Liver (tissue), 9 donors: Measurements from ENCODE around the gene VPS26C. TPM values are rescaled to one million over a fixed set of nuclear protein-coding genes. Genes with fewer than 3 reads are reported as not detected.

Experiments
- DNase-seq: peaks from one replicate; pipeline ENCODE4 v3.0.0-alpha.2; 2017; ENCODE audit warnings: low spot score
- H3K27ac ChIP-seq, 2 donors: one replicate each; pipeline ENCODE4 v1.7.0; 2013; ENCODE audit warnings: inconsistent platforms in 2 of 2, low read length in 2 of 2, control low read depth in 1 of 2, low read depth in 1 of 2, mild to moderate bottlenecking in 1 of 2
- H3K27me3 ChIP-seq, 4 donors: one replicate each; pipeline versions ENCODE4 v1.6.1 to v1.7.0; 2013; ENCODE audit warnings: low read length in 3 of 4, inconsistent platforms in 1 of 4, mild to moderate bottlenecking in 1 of 4, moderate library complexity in 1 of 4; ENCODE audit not compliant: control insufficient read depth in 4 of 4, insufficient read depth in 4 of 4
- H3K36me3 ChIP-seq, 4 donors: one replicate each; pipeline versions ENCODE4 v1.6.1 to v1.7.0; 2013; ENCODE audit warnings: low read length in 3 of 4, mild to moderate bottlenecking in 3 of 4, low read depth in 1 of 4, moderate library complexity in 1 of 4; ENCODE audit not compliant: control insufficient read depth in 4 of 4, insufficient read depth in 3 of 4
- H3K4me1 ChIP-seq, 4 donors: one replicate each; pipeline versions ENCODE4 v1.6.1 to v1.7.0; 2013; ENCODE audit warnings: low read length in 3 of 4, mild to moderate bottlenecking in 3 of 4, moderate library complexity in 1 of 4; ENCODE audit not compliant: control insufficient read depth in 4 of 4, insufficient read depth in 4 of 4
- H3K4me3 ChIP-seq, 3 donors: one replicate each; pipeline versions ENCODE4 v1.6.1 to v1.7.0; 2013; ENCODE audit warnings: low read length in 3 of 3, control low read depth in 1 of 3, low read depth in 1 of 3, mild to moderate bottlenecking in 1 of 3
- H3K9ac ChIP-seq, 2 donors: one replicate each; pipeline ENCODE4 v1.7.0; 2013; ENCODE audit warnings: low read length in 2 of 2, mild to moderate bottlenecking in 2 of 2, moderate library complexity in 2 of 2, control low read depth in 1 of 2, low read depth in 1 of 2
- H3K9me3 ChIP-seq, 4 donors: one replicate each; pipeline versions ENCODE4 v1.6.1 to v1.7.0; 2013; ENCODE audit warnings: low read length in 3 of 4; ENCODE audit not compliant: control insufficient read depth in 4 of 4
- EGR1 ChIP-seq, 2 donors: IDR thresholded peaks; 2 replicates each; pipeline ENCODE4 v1.6.1; 2016 to 2018; ENCODE audit warnings: antibody characterized with exemption in 2 of 2, low read depth in 2 of 2
- FOXA1 ChIP-seq: IDR thresholded peaks from 2 replicates; pipeline ENCODE4 v1.6.1; 2016; ENCODE audit warnings: antibody characterized with exemption
- FOXA2 ChIP-seq: IDR thresholded peaks from 2 replicates; pipeline ENCODE4 v1.6.1; 2016; ENCODE audit warnings: antibody characterized with exemption
- GABPA ChIP-seq, 2 donors: IDR thresholded peaks in 1 of 2; conservative IDR thresholded peaks in 1 of 2; 2 replicates each; pipeline ENCODE4 v1.6.1; 2016; ENCODE audit warnings: antibody characterized with exemption in 2 of 2, mild to moderate bottlenecking in 1 of 2, moderate library complexity in 1 of 2
- HNF4A ChIP-seq, 2 donors: conservative IDR thresholded peaks; 2 replicates each; pipeline ENCODE4 v1.6.1; 2016; ENCODE audit warnings: antibody characterized with exemption in 2 of 2, mild to moderate bottlenecking in 2 of 2
- HNF4G ChIP-seq: IDR thresholded peaks from 2 replicates; pipeline ENCODE4 v1.6.1; 2016; ENCODE audit warnings: antibody characterized with exemption
- NR2F2 ChIP-seq: IDR thresholded peaks from 2 replicates; pipeline ENCODE4 v1.6.1; 2016; ENCODE audit warnings: antibody characterized with exemption
- RXRA ChIP-seq, 2 donors: IDR thresholded peaks; 2 replicates each; pipeline ENCODE4 v1.6.1; 2017 to 2018; ENCODE audit warnings: antibody characterized with exemption in 2 of 2, mild to moderate bottlenecking in 1 of 2
- SP1 ChIP-seq: IDR thresholded peaks from 2 replicates; pipeline ENCODE4 v1.6.1; 2018; ENCODE audit warnings: antibody characterized with exemption, mild to moderate bottlenecking
- TAF1 ChIP-seq: conservative IDR thresholded peaks from 2 replicates; pipeline ENCODE4 v1.6.1; 2016; ENCODE audit warnings: antibody characterized with exemption, mild to moderate bottlenecking
- YY1 ChIP-seq: IDR thresholded peaks from 2 replicates; pipeline ENCODE4 v1.6.1; 2016; ENCODE audit warnings: antibody characterized with exemption, mild to moderate bottlenecking
- ZBTB33 ChIP-seq: IDR thresholded peaks from 2 replicates; pipeline ENCODE4 v1.6.1; 2016; ENCODE audit warnings: antibody characterized with exemption
- WGBS: extraction: QIAGEN DNeasy Blood & Tissue Kit; methylation state at CpG from one replicate; pipeline ENCODE4 v1.1.7; 2013; 5-methylcytosine and 5-hydroxymethylcytosine counted together
- polyA plus RNA-seq, 2 donors: library from polyadenylated mRNA; stranded (reverse) in 1 of 2; unstranded in 1 of 2; fragments of 200-250 nt in 1 of 2; fragments of >200 nt in 1 of 2; fragmentation: Nextera tagmentation in 1 of 2; extraction: Ambion mirVana in 1 of 2; gene quantifications; one replicate each; pipeline versions ENCODE4 v1.2.1 to v1.2.3, GENCODE V29; 2013 to 2015
- total RNA-seq, 2 donors: library from RNA; depleted of rRNA; stranded (reverse); fragments of >200 nt; gene quantifications; one replicate each; pipeline ENCODE4 v1.2.3, GENCODE V29; 2014
- TF ChIP-seq, protein P1 (sequence below): IDR thresholded peaks from 2 replicates; pipeline ENCODE4 v1.6.1; 2016; ENCODE audit warnings: antibody characterized with exemption
- TF ChIP-seq, protein P2 (sequence below): fragments of 150-350 bp; IDR thresholded peaks from 2 replicates; pipeline ENCODE4 v1.5.1; 2017; ENCODE audit warnings: improper control_type of control experiment, low read depth, low read length; ENCODE audit not compliant: missing input control
- TF ChIP-seq, protein P3 (sequence below): IDR thresholded peaks from 2 replicates; pipeline ENCODE4 v1.6.1; 2016; ENCODE audit warnings: antibody characterized with exemption, mild to moderate bottlenecking
- TF ChIP-seq, protein P4 (sequence below): IDR thresholded peaks from 2 replicates; pipeline ENCODE4 v1.6.1; 2016; ENCODE audit warnings: antibody characterized with exemption
- donor health status: healthy.
- donor health status: healthy.
- donor health status: healthy.
- donor health status: healthy.
- donor health status: healthy.

The VPS26C gene
- total and polyA plus RNA-seq, 4 donors, result 16.3 to 37.7 (median 22.8) TPM

- Histone ChIP-seq H3K9ac (no peak overlapping the region), H3K4me3 (no peak overlapping the region), H3K27ac (no peak overlapping the region), H3K36me3 (no peaks in the 10 kb centered on the region), H3K27me3 (no peaks in the 10 kb centered on the region), H3K4me1 (peaks cover 0 to 2% (median under 1%) of the 10 kb centered on the region in 4 donors), H3K9me3 (no peaks in the 10 kb centered on the region)
- TF ChIP-seq YY1 (no peak), GABPA (IDR thresholded peaks at IDR 0.05 in 1 of 2, conservative IDR thresholded peaks at IDR 0.05 in 1 of 2) (no peak), FOXA2 (no peak), HNF4A (conservative IDR thresholded peaks at IDR 0.05) (no peak), HNF4G (no peak), RXRA (IDR thresholded peaks at IDR 0.05) (no peak), SP1 (no peak), FOXA1 (no peak), ZBTB33 (no peak), TAF1 (no peak), NR2F2 (no peak), EGR1 (IDR thresholded peaks at IDR 0.05; ENCODE audit: low read depth in 2 of 2) (no peak)
- TF ChIP-seq, protein P1, sequence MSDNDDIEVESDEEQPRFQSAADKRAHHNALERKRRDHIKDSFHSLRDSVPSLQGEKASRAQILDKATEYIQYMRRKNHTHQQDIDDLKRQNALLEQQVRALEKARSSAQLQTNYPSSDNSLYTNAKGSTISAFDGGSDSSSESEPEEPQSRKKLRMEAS, result no peak
- TF ChIP-seq, protein P2, sequence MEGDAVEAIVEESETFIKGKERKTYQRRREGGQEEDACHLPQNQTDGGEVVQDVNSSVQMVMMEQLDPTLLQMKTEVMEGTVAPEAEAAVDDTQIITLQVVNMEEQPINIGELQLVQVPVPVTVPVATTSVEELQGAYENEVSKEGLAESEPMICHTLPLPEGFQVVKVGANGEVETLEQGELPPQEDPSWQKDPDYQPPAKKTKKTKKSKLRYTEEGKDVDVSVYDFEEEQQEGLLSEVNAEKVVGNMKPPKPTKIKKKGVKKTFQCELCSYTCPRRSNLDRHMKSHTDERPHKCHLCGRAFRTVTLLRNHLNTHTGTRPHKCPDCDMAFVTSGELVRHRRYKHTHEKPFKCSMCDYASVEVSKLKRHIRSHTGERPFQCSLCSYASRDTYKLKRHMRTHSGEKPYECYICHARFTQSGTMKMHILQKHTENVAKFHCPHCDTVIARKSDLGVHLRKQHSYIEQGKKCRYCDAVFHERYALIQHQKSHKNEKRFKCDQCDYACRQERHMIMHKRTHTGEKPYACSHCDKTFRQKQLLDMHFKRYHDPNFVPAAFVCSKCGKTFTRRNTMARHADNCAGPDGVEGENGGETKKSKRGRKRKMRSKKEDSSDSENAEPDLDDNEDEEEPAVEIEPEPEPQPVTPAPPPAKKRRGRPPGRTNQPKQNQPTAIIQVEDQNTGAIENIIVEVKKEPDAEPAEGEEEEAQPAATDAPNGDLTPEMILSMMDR, result no peak
- TF ChIP-seq, protein P3, sequence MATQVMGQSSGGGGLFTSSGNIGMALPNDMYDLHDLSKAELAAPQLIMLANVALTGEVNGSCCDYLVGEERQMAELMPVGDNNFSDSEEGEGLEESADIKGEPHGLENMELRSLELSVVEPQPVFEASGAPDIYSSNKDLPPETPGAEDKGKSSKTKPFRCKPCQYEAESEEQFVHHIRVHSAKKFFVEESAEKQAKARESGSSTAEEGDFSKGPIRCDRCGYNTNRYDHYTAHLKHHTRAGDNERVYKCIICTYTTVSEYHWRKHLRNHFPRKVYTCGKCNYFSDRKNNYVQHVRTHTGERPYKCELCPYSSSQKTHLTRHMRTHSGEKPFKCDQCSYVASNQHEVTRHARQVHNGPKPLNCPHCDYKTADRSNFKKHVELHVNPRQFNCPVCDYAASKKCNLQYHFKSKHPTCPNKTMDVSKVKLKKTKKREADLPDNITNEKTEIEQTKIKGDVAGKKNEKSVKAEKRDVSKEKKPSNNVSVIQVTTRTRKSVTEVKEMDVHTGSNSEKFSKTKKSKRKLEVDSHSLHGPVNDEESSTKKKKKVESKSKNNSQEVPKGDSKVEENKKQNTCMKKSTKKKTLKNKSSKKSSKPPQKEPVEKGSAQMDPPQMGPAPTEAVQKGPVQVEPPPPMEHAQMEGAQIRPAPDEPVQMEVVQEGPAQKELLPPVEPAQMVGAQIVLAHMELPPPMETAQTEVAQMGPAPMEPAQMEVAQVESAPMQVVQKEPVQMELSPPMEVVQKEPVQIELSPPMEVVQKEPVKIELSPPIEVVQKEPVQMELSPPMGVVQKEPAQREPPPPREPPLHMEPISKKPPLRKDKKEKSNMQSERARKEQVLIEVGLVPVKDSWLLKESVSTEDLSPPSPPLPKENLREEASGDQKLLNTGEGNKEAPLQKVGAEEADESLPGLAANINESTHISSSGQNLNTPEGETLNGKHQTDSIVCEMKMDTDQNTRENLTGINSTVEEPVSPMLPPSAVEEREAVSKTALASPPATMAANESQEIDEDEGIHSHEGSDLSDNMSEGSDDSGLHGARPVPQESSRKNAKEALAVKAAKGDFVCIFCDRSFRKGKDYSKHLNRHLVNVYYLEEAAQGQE, result no peak
- TF ChIP-seq, protein P4, sequence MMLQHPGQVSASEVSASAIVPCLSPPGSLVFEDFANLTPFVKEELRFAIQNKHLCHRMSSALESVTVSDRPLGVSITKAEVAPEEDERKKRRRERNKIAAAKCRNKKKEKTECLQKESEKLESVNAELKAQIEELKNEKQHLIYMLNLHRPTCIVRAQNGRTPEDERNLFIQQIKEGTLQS, result no peak
- WGBS, result 90% methylated on average over 3 of the region's 3 CpGs
- DNase-seq, result no peak
Measured at GRCh38 chr21:37249112-37249904, 17.8 kb downstream of the VPS26C start.
